Inflammatory macrophage treated with lipopolysaccharide for 4 hours (primary cell): ENCODE data around the gene CETN3.
"Not testable (repeated sequence)": the region's sequence is repeated elsewhere in the genome, so short reads cannot be mapped to it uniquely, and the experiment has no call there.

Experiments used
- DNase-seq: peaks from one replicate; pipeline ENCODE4 v3.0.0-alpha.2; 2020

The CETN3 gene

DNA sequence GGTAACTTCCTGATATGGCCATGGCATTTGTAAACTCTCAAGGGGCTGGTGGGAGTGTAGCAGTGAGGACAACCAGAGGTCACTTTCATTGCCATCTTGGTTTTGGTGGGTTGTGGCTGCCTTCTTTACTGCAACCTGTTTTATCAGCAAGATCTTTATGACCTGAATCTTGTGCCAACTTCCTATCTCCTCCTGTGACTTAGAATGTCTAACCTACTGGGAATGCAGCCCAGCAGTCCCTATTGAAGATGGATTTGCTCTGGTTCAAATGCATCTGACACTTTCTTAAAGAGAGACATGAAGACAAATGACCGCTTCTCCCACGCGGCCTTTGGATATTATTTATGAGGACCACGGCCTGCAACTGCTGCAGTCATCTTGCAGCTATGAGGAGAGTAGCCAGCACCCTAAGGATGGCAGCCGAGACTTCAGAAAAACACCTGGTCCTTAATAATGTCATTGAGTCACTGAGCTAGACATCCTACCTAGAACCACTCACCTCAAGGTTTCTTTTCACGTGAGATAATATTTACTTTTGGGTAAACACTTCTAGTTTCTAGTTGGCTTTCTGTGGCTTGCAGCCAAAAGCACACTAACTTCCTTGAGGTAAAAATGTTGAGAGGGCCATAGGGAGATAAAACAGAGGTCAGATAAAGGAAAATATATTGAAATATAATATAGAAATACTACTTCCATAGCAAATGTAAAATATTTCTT lies 28.2 kb downstream of the CETN3 start:
- DNase-seq: no peak

DNA sequence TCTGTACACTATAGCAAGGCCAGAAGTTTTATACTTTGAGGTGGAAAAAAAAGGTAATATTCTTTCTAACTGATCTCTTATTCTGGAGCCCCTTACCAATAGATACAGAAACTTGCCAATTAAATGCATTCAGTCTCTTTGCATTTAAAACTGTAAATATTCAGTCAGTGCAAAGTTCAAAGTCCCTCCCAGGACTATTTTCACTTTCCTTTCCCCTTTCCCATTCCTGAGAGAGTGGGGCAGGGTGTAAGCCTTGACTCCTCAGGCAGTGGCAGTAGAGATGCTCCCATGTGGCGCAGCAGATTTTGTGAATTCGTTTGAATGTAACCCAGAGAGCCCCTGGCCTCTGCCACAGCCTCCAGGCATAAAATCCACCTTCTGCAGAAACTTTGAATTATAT lies 29.9 kb downstream of the CETN3 start:
- no peak for DNase-seq

DNA sequence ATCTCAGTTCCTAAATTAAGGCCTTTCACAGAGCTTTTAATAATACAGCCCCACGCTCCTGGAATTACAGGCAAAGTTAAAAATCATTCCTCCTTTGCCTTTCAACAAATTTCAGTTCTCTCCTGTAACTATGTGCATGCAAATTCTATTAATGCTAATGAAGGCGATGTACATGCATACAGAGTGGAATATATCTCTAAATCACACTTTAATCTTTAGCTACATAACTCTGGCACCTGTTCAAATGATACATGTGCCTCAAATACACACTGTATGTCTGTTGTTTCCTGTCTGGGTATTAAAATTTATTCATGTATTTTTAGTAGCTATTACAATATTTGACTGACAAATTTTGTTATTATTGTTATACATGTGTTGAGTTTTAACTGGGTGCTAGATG lies 30.8 kb downstream of the CETN3 start:
- no peak for DNase-seq

DNA sequence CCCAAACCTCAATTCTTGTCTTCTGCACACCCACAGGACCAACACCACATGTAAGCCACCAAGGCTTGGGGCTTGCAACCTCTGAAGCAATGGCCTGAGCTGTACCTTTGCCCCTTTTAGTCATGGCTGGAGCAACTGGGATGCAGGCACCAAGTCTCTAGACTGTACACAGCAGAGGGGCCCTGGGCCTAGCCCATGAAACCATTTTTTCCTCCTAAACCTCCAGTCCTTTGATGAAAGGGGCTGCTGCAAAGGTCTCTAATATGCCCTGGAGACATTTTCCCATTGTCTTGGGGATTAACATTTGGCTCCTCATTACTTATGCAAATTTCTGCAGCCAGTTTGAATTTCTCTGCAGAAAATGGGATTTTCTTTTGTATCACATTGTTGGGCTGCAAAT lies 38.3 kb downstream of the CETN3 start:
- DNase-seq: not testable (repeated sequence)

DNA sequence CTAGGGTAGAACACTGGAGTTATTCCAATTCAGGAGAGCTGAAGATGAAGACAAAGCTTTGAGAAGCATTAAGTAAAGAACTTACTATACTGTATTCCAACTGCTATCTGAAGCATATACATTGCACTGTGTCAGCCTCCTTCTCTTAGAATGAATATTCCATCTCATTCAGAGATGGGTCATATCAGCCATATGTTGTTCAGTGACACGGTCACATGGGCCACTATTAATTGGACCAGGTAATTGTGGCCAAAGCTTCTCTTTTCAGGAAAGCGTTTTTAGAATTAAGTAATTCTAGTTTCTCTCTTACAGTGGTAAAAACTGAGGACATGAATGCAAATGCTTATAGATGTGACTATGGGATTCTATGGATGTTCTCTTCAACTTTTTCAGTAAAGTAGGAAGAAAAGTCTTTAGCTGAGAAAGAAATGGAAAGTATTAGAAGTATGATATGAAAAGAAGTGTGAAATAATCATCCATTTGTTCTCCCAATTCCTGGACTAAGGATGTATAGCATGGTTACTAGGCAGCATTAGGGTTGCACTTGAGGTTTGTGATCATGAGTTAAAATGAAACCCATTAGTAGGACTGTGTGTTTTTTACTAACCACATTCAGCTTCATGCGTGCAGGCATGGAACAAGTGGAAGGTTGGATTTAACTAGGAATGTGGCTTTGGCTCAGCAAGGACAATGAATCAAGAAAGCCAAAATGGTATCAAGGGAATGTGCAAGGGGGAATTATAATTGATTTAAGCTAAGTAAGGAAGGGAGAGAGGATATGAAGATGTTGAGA lies 40.9 kb downstream of the CETN3 start:
- DNase-seq: no peak

DNA sequence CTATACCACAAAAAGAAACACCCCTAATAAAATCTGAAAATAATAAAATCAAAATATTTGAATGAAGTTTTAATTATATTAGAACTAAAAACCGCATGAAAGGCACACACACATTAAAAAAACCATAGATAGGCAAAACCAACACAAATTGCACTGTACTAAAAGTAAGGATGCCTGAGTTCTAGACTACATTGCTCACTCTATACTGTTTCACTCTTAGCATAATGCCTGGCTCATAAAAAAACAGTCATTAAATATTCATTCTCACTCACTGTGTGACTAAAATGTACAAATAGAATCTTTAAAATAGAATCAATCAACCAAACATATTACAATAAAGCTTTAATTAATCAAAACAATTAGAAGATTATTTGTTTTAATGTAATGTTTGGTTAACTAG lies 41.7 kb downstream of the CETN3 start:
- no peak for DNase-seq

DNA sequence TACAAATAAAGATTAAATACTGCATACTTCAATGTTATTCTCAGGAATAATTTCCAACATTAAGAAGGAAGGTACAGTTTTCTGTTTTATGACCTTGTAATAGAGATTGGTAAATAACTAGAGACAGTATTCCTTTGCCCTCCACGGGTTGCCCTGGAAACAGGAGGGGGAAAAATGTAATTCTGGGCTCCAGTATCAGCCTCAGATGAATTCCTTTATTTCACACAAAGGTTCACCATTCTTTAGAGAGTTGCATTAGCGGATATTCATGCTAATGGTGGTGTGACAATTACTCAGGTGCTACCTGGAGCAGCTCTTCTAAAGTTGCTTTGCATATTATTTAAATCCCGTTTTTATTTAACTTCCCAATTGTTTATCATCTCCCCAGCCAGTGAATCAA lies 42.6 kb downstream of the CETN3 start:
- no peak for DNase-seq

DNA sequence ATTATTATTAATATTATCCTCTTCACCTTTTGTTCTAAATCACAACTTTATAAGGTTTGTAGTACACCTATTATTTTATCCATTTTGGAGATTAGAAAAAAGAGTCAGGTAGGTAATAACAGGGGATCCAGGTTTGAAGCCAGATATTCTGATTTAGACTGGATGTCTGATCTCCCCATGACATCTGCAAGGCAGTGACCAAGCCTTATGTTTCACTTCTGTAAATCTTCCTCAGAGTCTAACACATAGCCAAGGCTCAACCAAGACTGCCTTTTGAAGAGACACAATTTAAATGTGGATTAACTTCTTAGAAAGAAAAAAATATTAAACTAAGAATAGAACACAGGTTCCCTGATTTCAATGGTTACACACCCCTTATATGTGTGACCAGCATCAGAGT lies 44.2 kb downstream of the CETN3 start:
- no peak for DNase-seq

DNA sequence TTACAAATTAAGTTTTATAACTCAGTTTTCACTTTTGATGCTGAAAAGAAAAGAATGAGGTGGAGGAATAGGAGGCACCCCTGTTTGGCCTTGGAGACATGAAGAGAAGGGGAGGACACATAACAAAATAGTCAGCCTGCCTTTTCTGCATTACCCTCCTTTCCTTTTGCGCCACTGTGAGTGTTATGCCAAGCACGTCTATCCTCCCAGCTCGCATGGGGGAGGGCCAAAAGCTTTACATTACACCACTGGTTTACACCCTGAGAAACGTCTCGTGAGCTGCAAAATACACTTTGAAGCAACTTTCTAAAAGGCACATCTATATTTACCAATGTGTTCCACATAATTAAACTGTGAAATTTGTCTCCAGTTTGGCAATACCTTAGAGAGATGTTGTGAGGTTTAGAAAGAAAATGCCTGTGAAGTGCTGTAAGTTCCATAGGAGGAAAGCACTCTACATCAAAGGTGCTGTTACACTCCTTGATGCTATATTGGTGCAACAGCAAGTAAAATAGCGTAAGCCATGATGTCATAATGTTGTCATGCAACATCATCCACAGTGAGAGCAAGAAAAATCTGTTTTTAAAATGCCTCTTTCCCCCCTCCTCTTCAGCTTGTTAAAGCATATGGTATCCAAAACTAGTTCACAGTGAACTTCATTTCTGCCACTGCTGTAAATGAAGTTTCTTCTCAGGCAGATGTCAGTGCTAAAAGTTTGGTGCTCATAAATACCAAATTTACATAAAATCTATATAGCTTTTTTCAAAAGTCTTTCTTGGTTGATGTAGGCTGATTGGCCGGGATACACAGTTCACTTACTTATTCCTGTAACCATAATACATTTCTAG lies 50.3 kb downstream of the CETN3 start:
- no peak for DNase-seq

DNA sequence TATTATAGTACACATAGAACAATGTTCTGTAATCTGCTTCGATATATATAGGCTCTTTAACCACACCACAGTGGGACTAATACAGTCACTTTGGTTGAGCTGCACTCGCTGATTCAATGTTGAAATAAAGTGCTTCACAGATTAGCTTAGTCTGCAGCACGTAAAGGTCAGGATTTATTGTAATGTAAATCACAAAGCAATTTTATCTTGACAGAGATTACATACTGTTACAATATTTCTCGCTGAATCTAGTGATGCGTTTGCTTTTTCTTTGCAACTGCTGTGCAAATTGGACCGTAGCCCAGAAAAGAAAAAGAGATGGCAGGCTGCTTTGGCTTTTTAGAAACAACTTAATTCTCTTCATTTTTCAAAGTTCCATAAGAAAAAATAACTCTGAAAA lies 52.9 kb downstream of the CETN3 start:
- DNase-seq: no peak

DNA sequence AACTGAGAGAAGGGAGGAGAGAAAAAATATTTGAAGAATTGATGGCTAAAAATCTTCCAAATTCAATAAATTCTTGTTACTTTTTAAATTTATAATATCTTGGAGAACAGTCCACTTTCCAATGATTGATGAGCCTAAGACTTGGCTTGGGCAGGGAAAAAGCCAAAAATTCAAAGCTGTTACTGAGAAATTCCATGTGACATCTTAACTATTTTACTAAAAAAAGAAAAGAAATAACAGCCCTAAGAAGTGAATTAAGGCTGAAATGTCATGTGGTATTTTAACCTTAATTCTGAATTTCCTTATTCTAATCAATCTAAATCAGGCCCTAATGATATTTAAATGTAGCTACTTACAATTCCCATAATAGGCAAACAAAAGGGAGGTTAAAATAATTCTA lies 53.4 kb downstream of the CETN3 start:
- no peak for DNase-seq

DNA sequence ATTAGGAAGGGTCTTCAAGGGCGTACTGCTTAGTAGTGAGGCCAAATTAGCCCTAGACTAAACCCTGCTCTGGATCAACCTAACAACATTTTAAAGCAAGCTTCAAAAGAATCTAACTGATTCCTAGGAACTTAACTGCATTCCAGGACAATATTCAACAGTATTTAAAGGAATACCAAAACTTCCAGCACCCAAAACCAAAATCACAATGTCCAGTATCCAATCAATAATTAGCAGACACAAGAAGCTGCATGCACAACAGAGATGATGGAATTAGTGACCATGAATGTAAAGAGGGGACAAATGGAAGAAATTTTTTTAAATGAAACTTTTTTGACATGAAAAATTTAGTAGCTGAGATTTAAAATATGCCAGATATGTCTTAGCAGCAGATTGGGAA lies 53.9 kb downstream of the CETN3 start:
- DNase-seq: no peak

DNA sequence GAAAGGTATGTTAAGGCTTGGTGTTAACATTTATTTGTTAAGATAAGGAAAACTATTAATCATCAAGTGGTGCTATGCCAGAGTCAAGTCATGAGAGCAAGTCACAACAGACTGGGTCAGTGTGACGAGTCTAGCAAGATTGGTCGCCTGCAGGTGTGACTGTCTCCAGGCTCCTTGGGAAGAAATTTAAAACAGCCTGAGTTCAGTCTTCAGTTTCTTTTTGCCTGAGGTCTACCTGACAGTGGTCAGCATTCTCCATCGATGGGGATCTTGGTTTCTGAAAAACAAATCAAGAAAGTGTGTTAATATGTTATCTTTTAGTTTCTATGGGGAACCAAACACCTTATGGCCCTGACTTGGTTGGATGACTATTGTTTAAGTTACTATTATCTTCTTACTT lies 56.3 kb downstream of the CETN3 start:
- DNase-seq: no peak

DNA sequence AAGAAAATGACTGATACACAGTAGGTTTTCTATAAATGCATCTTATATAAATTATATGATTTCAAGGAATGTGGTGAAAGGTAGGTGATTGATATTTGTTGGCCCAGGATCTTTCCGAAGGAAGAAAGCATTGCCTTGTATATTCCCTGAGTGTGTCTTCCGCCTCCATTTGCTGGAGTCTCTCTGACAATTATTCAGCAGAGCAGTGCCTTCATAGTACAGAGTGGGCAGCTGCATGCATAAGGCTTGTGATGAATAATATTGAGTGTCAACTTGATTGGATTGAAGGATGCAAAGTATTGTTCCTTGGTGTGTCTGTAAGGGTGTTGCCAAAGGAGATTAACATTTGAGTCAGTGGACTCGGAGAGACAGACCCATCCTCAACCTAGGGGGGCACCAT lies 58.5 kb downstream of the CETN3 start:
- DNase-seq: no peak

DNA sequence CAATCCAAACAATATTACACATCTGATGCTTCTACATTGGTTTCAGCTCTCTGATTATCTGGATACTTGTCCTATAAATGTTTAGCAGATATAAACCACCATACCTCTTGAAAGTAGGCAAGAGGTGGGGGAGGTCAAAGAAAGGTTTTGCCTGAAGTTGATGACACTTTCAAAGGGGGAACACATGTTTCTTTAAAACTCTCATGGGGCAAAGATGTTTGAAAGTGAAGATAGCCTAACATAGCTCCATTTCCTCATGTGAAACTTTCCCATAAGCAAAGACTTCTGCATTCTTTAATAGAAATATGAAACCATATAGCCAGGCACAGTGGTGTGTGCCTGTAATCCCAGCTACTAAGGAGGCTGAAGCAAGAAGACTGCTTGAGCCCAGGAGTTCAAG lies 62.1 kb downstream of the CETN3 start:
- DNase-seq: no peak

DNA sequence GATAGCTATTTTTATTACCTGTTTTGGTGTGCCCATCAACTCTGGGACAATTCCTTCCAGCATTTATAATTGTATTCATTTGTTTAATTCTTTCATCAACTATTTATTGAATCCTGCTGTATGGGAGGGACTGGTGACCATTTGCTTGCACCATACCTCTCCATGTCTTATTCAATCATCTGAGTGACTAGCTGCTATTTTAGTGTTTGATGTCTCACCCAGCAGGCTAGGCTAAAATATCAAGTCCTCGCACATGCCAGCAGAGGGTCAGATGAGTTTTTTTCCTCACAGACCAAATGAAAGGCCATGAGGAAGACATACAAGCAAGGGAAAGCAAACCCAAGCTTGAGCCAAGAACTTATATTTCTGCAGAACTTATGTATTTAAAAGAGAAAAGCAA lies 63.9 kb downstream of the CETN3 start:
- no peak for DNase-seq

DNA sequence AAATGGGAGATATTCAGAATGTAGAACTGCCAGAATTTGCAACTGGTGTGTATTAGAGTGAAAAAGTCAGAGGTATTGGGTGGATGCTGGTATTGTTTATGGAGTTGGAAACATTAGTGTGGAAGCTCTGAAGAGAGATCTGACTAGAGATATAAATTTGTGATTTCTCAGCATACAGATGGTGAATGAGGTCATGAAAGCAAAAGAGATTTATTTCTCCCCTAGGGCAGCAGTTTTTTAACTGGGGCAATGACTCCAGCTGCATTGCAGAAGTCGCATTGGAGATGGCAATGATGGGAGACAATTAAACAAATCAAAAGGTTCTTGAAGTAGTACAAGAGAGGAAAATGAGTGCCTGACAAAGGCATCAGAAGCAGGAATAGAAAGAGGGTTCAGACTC lies 64.9 kb downstream of the CETN3 start:
- no peak for DNase-seq

DNA sequence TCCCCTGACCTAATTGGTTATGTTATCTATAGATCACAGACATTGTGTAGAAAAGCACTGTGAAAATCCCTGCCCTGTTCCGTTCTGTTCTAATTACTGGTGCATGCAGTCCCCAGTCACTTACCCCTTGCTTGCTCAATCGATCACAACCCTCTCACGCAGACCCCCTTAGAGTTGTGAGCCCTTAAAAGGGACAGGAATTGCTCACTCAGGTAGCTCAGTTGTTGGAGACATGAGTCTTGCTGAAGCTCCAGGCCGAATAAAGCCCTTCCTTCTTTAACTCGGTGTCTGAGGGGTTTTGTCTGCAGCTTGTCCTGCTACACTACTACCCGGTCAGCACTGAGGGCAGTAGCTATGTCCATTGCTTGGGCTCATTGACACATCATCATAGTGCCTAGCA lies 65.8 kb downstream of the CETN3 start:
- DNase-seq: not testable (repeated sequence)

DNA sequence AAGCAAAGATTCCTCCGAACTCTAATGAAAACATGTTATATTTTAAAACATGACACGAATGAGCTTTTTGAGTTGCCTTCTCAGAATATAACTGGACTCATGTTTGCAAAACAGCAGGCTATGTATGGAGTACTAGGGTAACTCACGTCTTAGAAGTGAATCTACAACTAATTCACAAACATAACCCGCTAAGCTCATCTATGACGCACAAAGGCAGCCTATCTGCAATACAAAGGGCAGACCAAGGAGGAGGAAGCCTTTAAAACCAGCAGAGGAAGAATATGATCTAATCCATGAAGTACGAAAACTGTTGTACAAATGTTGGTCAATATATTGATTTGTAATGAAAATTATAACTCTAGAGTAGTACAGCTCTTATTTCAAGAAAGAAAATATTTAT lies 67.0 kb downstream of the CETN3 start:
- DNase-seq: no peak
